HCT116 (cell line): ENCODE measurements around the gene HSPA12A. TPM values are rescaled to one million over a fixed set of nuclear protein-coding genes. Genes with fewer than 3 reads are reported as not detected.

Experiments used
- ATAC-seq: fragments of 200-7000 bp; cut with Tn5 transposase; 2 replicates; pipeline ENCODE4 v1.9.1; 2020; ENCODE audit warnings: mild to moderate bottlenecking, moderate library complexity
- BruUV-seq: library from RNA; stranded (reverse); fragments of 400-500 nt; replicated peaks from 2 replicates; lab custom pipeline; 2021; lab: Mats Ljungman, UMichigan
- CTCF ChIA-PET: fragments of 300-600 bp; sonication (Branson Sonifier 250); formaldehyde crosslinking; loops from one replicate; lab custom pipeline; 2021; ENCODE audit warnings: antibody characterized with exemption; lab: Charles Lee
- POLR2A ChIA-PET: fragments of 300-600, 350-600 bp; sonication (Branson Sonifier 250); formaldehyde crosslinking; loops from one replicate; lab custom pipeline; 2021; ENCODE audit warnings: antibody characterized with exemption; lab: Charles Lee
- RAD21 ChIA-PET, 2 experiments: fragments of 300-600 bp; sonication (Branson Sonifier 250); formaldehyde crosslinking; loops; one replicate each; lab custom pipeline; 2023; ENCODE audit warnings: low total read pairs in 2 of 2; ENCODE audit not compliant: uncharacterized antibody in 2 of 2, unreplicated experiment in 2 of 2, low non-redundant PET in 1 of 2; lab: Charles Lee
- DNase-seq: peaks from one replicate; pipeline ENCODE4 v3.0.0-alpha.2; 2010; ENCODE audit warnings: low read depth, low spot score
- H2AFZ ChIP-seq: fragments of 200-600 bp; shearing (Covaris generic), sonication (generic); 2 replicates; pipeline ENCODE4 v1.6.1; 2017; ENCODE audit warnings: low read depth, mixed run types, mixed read lengths, antibody characterized with exemption, low read length; ENCODE audit not compliant: poor library complexity, severe bottlenecking
- H3K27ac ChIP-seq: 2 replicates; pipeline ENCODE4 v1.5.1; 2012; ENCODE audit warnings: low read depth, low read length
- H3K27me3 ChIP-seq: fragments of 200-600 bp; sonication (generic); 2 replicates; pipeline ENCODE4 v1.6.1; 2016; ENCODE audit warnings: mixed run types, low read length, mixed read lengths; ENCODE audit not compliant: insufficient read depth
- H3K36me3 ChIP-seq, 2 experiments: fragments of 200-500 bp in 1 of 2; fragments of 200-600 bp in 1 of 2; sonication (Bioruptor generic) in 1 of 2; sonication (generic) in 1 of 2; 2 replicates each; pipeline versions ENCODE4 v1.5.1 to v1.6.1; 2014 to 2016; ENCODE audit warnings: low read length in 2 of 2, inconsistent platforms in 1 of 2, mixed read lengths in 1 of 2, mixed run types in 1 of 2; ENCODE audit not compliant: insufficient read depth in 2 of 2, control insufficient read depth in 1 of 2
- H3K4me1 ChIP-seq, 2 experiments: fragments of 200-600 bp in 1 of 2; sonication (generic) in 1 of 2; 2 replicates each; pipeline versions ENCODE4 v1.5.1 to v1.6.1; 2012 to 2017; ENCODE audit warnings: low read length in 2 of 2, inconsistent platforms in 1 of 2, mild to moderate bottlenecking in 1 of 2, mixed read lengths in 1 of 2, mixed run types in 1 of 2, moderate library complexity in 1 of 2; ENCODE audit not compliant: insufficient read depth in 2 of 2, control insufficient read depth in 1 of 2
- H3K4me2 ChIP-seq: fragments of 200-600 bp; sonication (generic); 2 replicates; pipeline ENCODE4 v1.6.1; 2017; ENCODE audit warnings: mixed run types, low read length, mixed read lengths
- H3K4me3 ChIP-seq, 2 experiments: fragments of 200-600 bp in 1 of 2; sonication (generic) in 1 of 2; replicated peaks in 1 of 2; 2 replicates each; pipeline ENCODE4 v1.5.1; 2011 to 2016; ENCODE audit warnings: low read length in 2 of 2, control low read depth in 1 of 2, low read depth in 1 of 2, mild to moderate bottlenecking in 1 of 2, mixed read lengths in 1 of 2, mixed run types in 1 of 2
- H3K79me2 ChIP-seq: fragments of 200-600 bp; sonication (generic); 2 replicates; pipeline ENCODE4 v1.6.1; 2017; ENCODE audit warnings: mild to moderate bottlenecking, mixed run types, low read length, moderate library complexity, mixed read lengths; ENCODE audit not compliant: insufficient read depth
- H3K9ac ChIP-seq: fragments of 200-600 bp; sonication (generic); 2 replicates; pipeline ENCODE4 v1.6.1; 2016; ENCODE audit warnings: low read length, mixed read lengths
- H3K9me2 ChIP-seq: fragments of 200-600 bp; sonication (generic), shearing (Covaris generic); 2 replicates; pipeline ENCODE4 v1.6.1; 2017; ENCODE audit warnings: mixed run types, mild to moderate bottlenecking, moderate library complexity; ENCODE audit not compliant: insufficient read depth
- H3K9me3 ChIP-seq, 2 experiments: fragments of 200-500 bp in 1 of 2; fragments of 200-600 bp in 1 of 2; sonication (Bioruptor generic) in 1 of 2; sonication (generic) in 1 of 2; 2 replicates each; pipeline ENCODE4 v1.6.1; 2014 to 2017; ENCODE audit warnings: low read length in 2 of 2, mixed read lengths in 2 of 2, inconsistent platforms in 1 of 2, low read depth in 1 of 2, mild to moderate bottlenecking in 1 of 2, mixed run types in 1 of 2, moderate library complexity in 1 of 2; ENCODE audit not compliant: control insufficient read depth in 1 of 2, insufficient read depth in 1 of 2
- H4K20me1 ChIP-seq: fragments of 200-600 bp; sonication (generic), shearing (Covaris generic); 2 replicates; pipeline ENCODE4 v1.6.1; 2017; ENCODE audit warnings: mixed run types, mild to moderate bottlenecking, moderate library complexity; ENCODE audit not compliant: insufficient read depth
- CBX3 ChIP-seq: IDR thresholded peaks from 2 replicates; pipeline ENCODE4 v1.6.1; 2012; ENCODE audit warnings: low read depth
- CEBPB ChIP-seq: IDR thresholded peaks from 2 replicates; pipeline ENCODE4 v1.6.1; 2012; ENCODE audit warnings: low read depth
- EGR1 ChIP-seq: IDR thresholded peaks from 2 replicates; pipeline ENCODE4 v1.6.1; 2012; ENCODE audit warnings: low read depth
- EZH2 ChIP-seq: fragments of 200-600 bp; sonication (generic); IDR thresholded peaks from 2 replicates; pipeline ENCODE4 v1.6.1; 2017; ENCODE audit warnings: antibody characterized with exemption, mixed run types
- EZH2phosphoT487 ChIP-seq: fragments of 200-600 bp; IDR thresholded peaks from 2 replicates; pipeline ENCODE4 v1.6.1; 2018; ENCODE audit warnings: antibody characterized with exemption, borderline replicate concordance
- FOSL1 ChIP-seq: IDR thresholded peaks from 2 replicates; pipeline ENCODE4 v1.6.1; 2012; ENCODE audit warnings: low read depth
- JUND ChIP-seq: IDR thresholded peaks from 2 replicates; pipeline ENCODE4 v1.6.1; 2012
- MAX ChIP-seq: IDR thresholded peaks from 2 replicates; pipeline ENCODE4 v1.6.1; 2012
- POLR2AphosphoS5 ChIP-seq: IDR thresholded peaks from 2 replicates; pipeline ENCODE4 v1.6.1; 2011; ENCODE audit warnings: mild to moderate bottlenecking, low read depth, low read length, moderate library complexity
- RAD21 ChIP-seq: IDR thresholded peaks from 2 replicates; pipeline ENCODE4 v1.6.1; 2012; ENCODE audit warnings: low read depth, mild to moderate bottlenecking
- SP1 ChIP-seq: IDR thresholded peaks from 2 replicates; pipeline ENCODE4 v1.6.1; 2012; ENCODE audit warnings: low read depth
- SRF ChIP-seq: IDR thresholded peaks from 2 replicates; pipeline ENCODE4 v1.6.1; 2012; ENCODE audit warnings: low read depth
- YY1 ChIP-seq: IDR thresholded peaks from 2 replicates; pipeline ENCODE4 v1.6.1; 2011; ENCODE audit warnings: low read length, low read depth, moderate library complexity, mild to moderate bottlenecking; ENCODE audit not compliant: insufficient replicate concordance; ENCODE audit errors: extremely low read depth
- ZFX ChIP-seq: fragments of 450-650 bp; IDR thresholded peaks from 2 replicates; pipeline ENCODE4 v1.6.1; 2017
- ZNF274 ChIP-seq: fragments of 200-500 bp; sonication (Bioruptor generic); IDR thresholded peaks from 2 replicates; pipeline ENCODE4 v1.6.1; 2014; ENCODE audit warnings: mild to moderate bottlenecking, low read depth, low read length, inconsistent platforms
- intact Hi-C: fragments of 100-400 bp; cut with micrococcal nuclease; formaldehyde crosslinking; loops from 2 replicates; pipeline ENCODE4 v1.10.0; 2022
- total RNA-seq: library from RNA; stranded (reverse); gene quantifications from one replicate; pipeline ENCODE4 v1.2.1, GENCODE V29; 2021; ENCODE audit not compliant: unreplicated experiment
- TF ChIP-seq, protein P1 (sequence below), 3 experiments: fragments of 200-600 bp in 1 of 3; sonication (generic) in 1 of 3; IDR thresholded peaks in 2 of 3; conservative IDR thresholded peaks in 1 of 3; 2 replicates each; pipeline ENCODE4 v1.5.1; 2012 to 2017; ENCODE audit warnings: low read depth in 2 of 3, low read length in 2 of 3, antibody characterized with exemption in 1 of 3, borderline replicate concordance in 1 of 3, control low read depth in 1 of 3, mild to moderate bottlenecking in 1 of 3, mixed read lengths in 1 of 3, mixed run types in 1 of 3, moderate library complexity in 1 of 3; ENCODE audit not compliant: insufficient read depth in 1 of 3
- TF ChIP-seq, protein P2 (sequence below): IDR thresholded peaks from 2 replicates; pipeline ENCODE4 v1.6.1; 2011; ENCODE audit warnings: mild to moderate bottlenecking, low read length, moderate library complexity; ENCODE audit not compliant: insufficient replicate concordance; ENCODE audit errors: extremely low read depth

HSPA12A gene
- total RNA-seq, 1 experiment from 2014 or later = 19.8 TPM

GRCh38 chr10:116690356-116691322 lies 51.7 kb downstream of the HSPA12A start:
- Histone ChIP-seq H3K4me2 (no peak overlapping the region), H3K9ac (no peak overlapping the region), H3K36me3 (peaks cover 0 to 3% of the 10 kb centered on the region in 2 experiments; a peak in 1 of 4 replicates), H3K27me3 (no peaks in the 10 kb centered on the region), H3K27ac (no peak overlapping the region), H3K9me2 (no peaks in the 10 kb centered on the region), H4K20me1 (no peaks in the 10 kb centered on the region), H3K4me3 (no peak overlapping the region), H3K4me1 (peaks cover 0 to 12% of the 10 kb centered on the region in 2 experiments; a peak in 2 of 4 replicates), H3K79me2 (no peaks in the 10 kb centered on the region), H3K9me3 (no peaks in the 10 kb centered on the region), H2AFZ (no peak overlapping the region)
- no TSS peak for BruUV-seq
- DNase-seq = no peak
- no peak for TF ChIP-seq EZH2phosphoT487
- TF ChIP-seq RAD21 = no peak
- no peak for TF ChIP-seq EGR1
- TF ChIP-seq CEBPB = no peak
- TF ChIP-seq, protein P1, sequence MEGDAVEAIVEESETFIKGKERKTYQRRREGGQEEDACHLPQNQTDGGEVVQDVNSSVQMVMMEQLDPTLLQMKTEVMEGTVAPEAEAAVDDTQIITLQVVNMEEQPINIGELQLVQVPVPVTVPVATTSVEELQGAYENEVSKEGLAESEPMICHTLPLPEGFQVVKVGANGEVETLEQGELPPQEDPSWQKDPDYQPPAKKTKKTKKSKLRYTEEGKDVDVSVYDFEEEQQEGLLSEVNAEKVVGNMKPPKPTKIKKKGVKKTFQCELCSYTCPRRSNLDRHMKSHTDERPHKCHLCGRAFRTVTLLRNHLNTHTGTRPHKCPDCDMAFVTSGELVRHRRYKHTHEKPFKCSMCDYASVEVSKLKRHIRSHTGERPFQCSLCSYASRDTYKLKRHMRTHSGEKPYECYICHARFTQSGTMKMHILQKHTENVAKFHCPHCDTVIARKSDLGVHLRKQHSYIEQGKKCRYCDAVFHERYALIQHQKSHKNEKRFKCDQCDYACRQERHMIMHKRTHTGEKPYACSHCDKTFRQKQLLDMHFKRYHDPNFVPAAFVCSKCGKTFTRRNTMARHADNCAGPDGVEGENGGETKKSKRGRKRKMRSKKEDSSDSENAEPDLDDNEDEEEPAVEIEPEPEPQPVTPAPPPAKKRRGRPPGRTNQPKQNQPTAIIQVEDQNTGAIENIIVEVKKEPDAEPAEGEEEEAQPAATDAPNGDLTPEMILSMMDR (IDR thresholded peaks at IDR 0.05 in 2 of 3, conservative IDR thresholded peaks at IDR 0.05 in 1 of 3; ENCODE audit: borderline replicate concordance in 1 of 3, insufficient read depth in 1 of 3, low read depth in 2 of 3, low read length in 2 of 3) = no peak
- no peak for TF ChIP-seq POLR2AphosphoS5
- no peak for TF ChIP-seq CBX3
- no peak for TF ChIP-seq ZFX
- TF ChIP-seq, protein P2, sequence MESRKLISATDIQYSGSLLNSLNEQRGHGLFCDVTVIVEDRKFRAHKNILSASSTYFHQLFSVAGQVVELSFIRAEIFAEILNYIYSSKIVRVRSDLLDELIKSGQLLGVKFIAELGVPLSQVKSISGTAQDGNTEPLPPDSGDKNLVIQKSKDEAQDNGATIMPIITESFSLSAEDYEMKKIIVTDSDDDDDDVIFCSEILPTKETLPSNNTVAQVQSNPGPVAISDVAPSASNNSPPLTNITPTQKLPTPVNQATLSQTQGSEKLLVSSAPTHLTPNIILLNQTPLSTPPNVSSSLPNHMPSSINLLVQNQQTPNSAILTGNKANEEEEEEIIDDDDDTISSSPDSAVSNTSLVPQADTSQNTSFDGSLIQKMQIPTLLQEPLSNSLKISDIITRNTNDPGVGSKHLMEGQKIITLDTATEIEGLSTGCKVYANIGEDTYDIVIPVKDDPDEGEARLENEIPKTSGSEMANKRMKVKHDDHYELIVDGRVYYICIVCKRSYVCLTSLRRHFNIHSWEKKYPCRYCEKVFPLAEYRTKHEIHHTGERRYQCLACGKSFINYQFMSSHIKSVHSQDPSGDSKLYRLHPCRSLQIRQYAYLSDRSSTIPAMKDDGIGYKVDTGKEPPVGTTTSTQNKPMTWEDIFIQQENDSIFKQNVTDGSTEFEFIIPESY = no peak
- TF ChIP-seq MAX = no peak
- no peak for TF ChIP-seq ZNF274
- no peak for TF ChIP-seq SP1
- no peak for TF ChIP-seq SRF
- TF ChIP-seq YY1 = no peak
- no peak for TF ChIP-seq JUND
- no peak for TF ChIP-seq FOSL1
- no peak for TF ChIP-seq EZH2
- RAD21 ChIA-PET = no interaction called here
- POLR2A ChIA-PET = no interaction called here
- ATAC-seq = no peak
- CTCF ChIA-PET = interaction anchor here (1.0 to 2.2 kb wide), 2 partner anchors 9 to 486 kb away, joined by 3 to 8 read pairs; no protein-coding TSS in a partner anchor
- intact Hi-C loops = no loop called here
